HepG2 (cell line): ENCODE data around the gene MYL12B. TPM values are rescaled to one million over a fixed set of nuclear protein-coding genes. Genes with fewer than 3 reads are reported as not detected.

ENCODE experiments used
- GTF3A ChIP-seq: sonication (generic); formaldehyde crosslinking; conservative IDR thresholded peaks from 2 replicates; pipeline ENCODE4 v1.4.0; 2020; ENCODE audit warnings: mild to moderate bottlenecking, missing genetic modification reagents
- HNF1B ChIP-seq: sonication (generic); formaldehyde crosslinking; IDR thresholded peaks from 2 replicates; pipeline ENCODE4 v1.5.1; 2020; ENCODE audit warnings: mild to moderate bottlenecking, moderate library complexity, missing genetic modification reagents
- NONO ChIP-seq, 2 experiments: fragments of 450-650 bp in 1 of 2; sonication (generic) in 1 of 2; formaldehyde crosslinking in 1 of 2; IDR thresholded peaks in 1 of 2; conservative IDR thresholded peaks in 1 of 2; 2 replicates each; pipeline versions ENCODE4 v1.6.1 to v1.8.0; 2017 to 2022; ENCODE audit warnings: mild to moderate bottlenecking in 1 of 2, missing genetic modification reagents in 1 of 2, moderate library complexity in 1 of 2
- RARG ChIP-seq: sonication (generic); formaldehyde crosslinking; IDR thresholded peaks from 2 replicates; pipeline ENCODE4 v1.4.0; 2020; ENCODE audit warnings: low read depth, mild to moderate bottlenecking, missing genetic modification reagents
- SNAPC5 ChIP-seq: sonication (generic); formaldehyde crosslinking; IDR thresholded peaks from 2 replicates; pipeline ENCODE4 v1.8.1; 2023; ENCODE audit warnings: mild to moderate bottlenecking, missing genetic modification reagents, borderline replicate concordance
- SRSF4 ChIP-seq: fragments of 200-400 bp; formaldehyde crosslinking; IDR thresholded peaks from one replicate; pipeline ENCODE4 v1.6.1; 2018; ENCODE audit warnings: mild to moderate bottlenecking, low read depth, low read length, moderate library complexity; ENCODE audit not compliant: poor library complexity, severe bottlenecking
- STAT6 ChIP-seq: sonication (generic); formaldehyde crosslinking; IDR thresholded peaks from 2 replicates; pipeline ENCODE4 v1.4.0; 2020; ENCODE audit warnings: missing genetic modification reagents, mild to moderate bottlenecking, borderline replicate concordance
- THAP9 ChIP-seq: sonication (generic); formaldehyde crosslinking; IDR thresholded peaks from 2 replicates; pipeline ENCODE4; 2020; ENCODE audit warnings: missing genetic modification reagents, mild to moderate bottlenecking, borderline replicate concordance
- TOPORS ChIP-seq: sonication (generic); formaldehyde crosslinking; IDR thresholded peaks from 2 replicates; pipeline ENCODE4 v1.8.0; 2023; ENCODE audit warnings: mild to moderate bottlenecking, missing genetic modification reagents
- ZNF646 ChIP-seq: sonication (generic); formaldehyde crosslinking; IDR thresholded peaks from 2 replicates; pipeline ENCODE4 v1.9.0; 2021; ENCODE audit warnings: mild to moderate bottlenecking, missing genetic modification reagents
- ZNF672 ChIP-seq: sonication (generic); formaldehyde crosslinking; IDR thresholded peaks from 2 replicates; pipeline ENCODE4 v1.8.1; 2022; ENCODE audit warnings: missing genetic modification reagents
- polyA plus RNA-seq, 8 experiments: library from polyadenylated mRNA; depleted of rRNA in 3 of 8; stranded (reverse) in 7 of 8; unstranded in 1 of 8; fragments of >200 nt; fragmentation: Illumina TruSeq in 4 of 8; extraction: Trizol in 4 of 8; gene quantifications; 2 replicates each; pipeline versions ENCODE4 v1.2.1 to v1.2.3, GENCODE V29; 2011 to 2016; ENCODE audit warnings: low read depth in 4 of 8, missing spikeins in 1 of 8, mixed read lengths in 1 of 8; ENCODE audit not compliant: insufficient read depth in 1 of 8
- total RNA-seq, 5 experiments: library from RNA; depleted of rRNA; stranded (reverse); fragments of >200 nt; fragmentation: Illumina TruSeq; extraction: Trizol; gene quantifications; 2 replicates each; pipeline ENCODE4 v1.2.3, GENCODE V29; 2016; ENCODE audit warnings: low read depth in 1 of 5

MYL12B gene
- total and polyA plus RNA-seq, 2 of the 13 experiments (the other 11 are each of a cell fraction or from before 2014, with no cell fraction given), result 265 to 340 TPM

GRCh38 chr18:3297025-3297984, 35.4 kb downstream of the MYL12B start (continued):
- TF ChIP-seq HNF1B (CRISPR knock-in tag) (peak; percentile 68), STAT6 (CRISPR knock-in tag) (no peak), NONO (IDR thresholded peaks at IDR 0.05) (no peak), NONO (CRISPR knock-in tag; conservative IDR thresholded peaks at IDR 0.05) (peak; percentile 91), ZNF672 (no peak), SRSF4 (no peak), THAP9 (CRISPR knock-in tag) (peak; percentile 69; the same call in 1 of the 2 replicates), SNAPC5 (CRISPR knock-in tag) (no peak), ZNF646 (no peak), GTF3A (CRISPR knock-in tag) (no peak), TOPORS (CRISPR knock-in tag) (no peak), RARG (CRISPR knock-in tag) (no peak)
